HTR-8/SVneo (cell line): ENCODE measurements around the gene DDRGK1.
"Not testable (repeated sequence)": the region's sequence is repeated elsewhere in the genome, so short reads cannot be mapped to it uniquely, and the experiment has no call there.

Source experiments
- DNase-seq: peaks from one replicate; pipeline ENCODE4 v3.0.0; 2011; ENCODE audit warnings: low spot score, mixed read lengths; ENCODE audit not compliant: insufficient read length
- FAIRE-seq: peaks from 2 replicates; lab custom pipeline; 2011; peaks lifted over from hg19 to GRCh38; lab: Jason Lieb, UNC

Gene DDRGK1

GRCh38 chr20:3221398-3222226, 17.1 kb upstream of the DDRGK1 start:
- FAIRE-seq (no peak), DNase-seq (no peak)

- DNase-seq = peak; percentile 53
Measured at GRCh38 chr20:3218307-3218988, 14.0 kb upstream of the DDRGK1 start.

GRCh38 chr20:3215359-3215917, 11.0 kb upstream of the DDRGK1 start:
- not testable (repeated sequence) for DNase-seq, FAIRE-seq

More at GRCh38 chr20:3218307-3218988, 14.0 kb upstream of the DDRGK1 start:
- FAIRE-seq = peak; percentile 77

- DNase-seq = no peak
- no peak for FAIRE-seq
Measured at GRCh38 chr20:3213226-3213625, 8.7 kb upstream of the DDRGK1 start.

- FAIRE-seq = peak; percentile 74
Measured at GRCh38 chr20:3210346-3210745, 5.9 kb upstream of the DDRGK1 start.

GRCh38 chr20:3209946-3210317, 5.5 kb upstream of the DDRGK1 start:
- FAIRE-seq = no peak

More at GRCh38 chr20:3210346-3210745, 5.9 kb upstream of the DDRGK1 start:
- DNase-seq = no peak

GRCh38 chr20:3209257-3209945, 4.9 kb upstream of the DDRGK1 start, which contains the start of gene ITPA:
TSS of gene ITPA (plus strand) at chr20:3209498. CDS start at chr20:3209552, 54 bp downstream.
- FAIRE-seq (no peak), DNase-seq (peak; percentile 76)

More at GRCh38 chr20:3209946-3210317, 5.5 kb upstream of the DDRGK1 start:
- no peak for DNase-seq

DNA sequence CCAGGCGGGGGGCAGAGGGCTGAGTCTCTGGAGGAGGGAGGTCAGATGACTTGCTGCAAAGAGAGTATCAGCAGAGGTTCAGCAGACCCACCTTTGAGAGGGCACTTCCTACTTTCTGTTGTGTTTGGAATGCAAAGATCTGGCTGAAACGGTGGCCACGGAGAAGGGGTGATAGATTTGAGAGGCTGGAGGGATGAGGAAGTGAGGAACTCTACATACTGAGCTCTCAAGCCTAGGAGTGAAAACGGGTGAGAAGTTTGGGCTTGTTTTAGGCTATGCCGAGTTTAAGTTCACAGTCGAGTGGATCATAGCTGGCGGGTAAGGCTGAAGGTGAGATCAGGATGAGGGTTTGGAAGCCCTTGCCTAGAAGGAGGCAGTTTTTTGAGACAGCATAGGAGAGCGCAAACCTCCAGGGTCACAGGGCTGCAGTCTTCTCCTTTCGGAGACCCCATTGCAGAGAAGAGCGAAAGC, 4.3 kb upstream of the DDRGK1 start:
- no peak for DNase-seq
- FAIRE-seq = no peak

GRCh38 chr20:3203315-3204123, 963 bp downstream of the DDRGK1 start:
- no peak for FAIRE-seq
- no peak for DNase-seq

DNA sequence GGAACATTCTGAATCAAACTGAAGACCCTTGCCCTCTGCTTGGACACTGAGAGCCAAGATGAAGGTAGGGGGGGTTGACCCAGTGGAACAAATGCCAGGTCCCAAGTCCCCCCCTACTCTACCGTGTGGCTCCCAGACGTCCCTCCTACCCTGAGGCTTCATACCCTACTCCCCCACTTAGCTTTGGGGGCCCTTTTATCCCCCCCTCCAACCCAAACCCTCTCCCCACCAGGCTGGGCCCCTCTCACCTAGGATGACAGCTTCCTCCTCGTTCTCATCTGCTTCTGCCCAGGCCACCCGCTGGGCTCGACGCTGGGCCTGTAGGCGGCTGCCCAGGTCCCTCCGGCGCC, 1.5 kb downstream of the DDRGK1 start:
- FAIRE-seq (no peak), DNase-seq (no peak)

GRCh38 chr20:3199976-3200755, 4.3 kb downstream of the DDRGK1 start:
- no peak for FAIRE-seq
- DNase-seq = no peak

GRCh38 chr20:3199206-3199605, 5.3 kb downstream of the DDRGK1 start:
- DNase-seq (no peak), FAIRE-seq (no peak)

- DNase-seq (no peak), FAIRE-seq (no peak)
Measured at GRCh38 chr20:3195590-3196237, 8.8 kb downstream of the DDRGK1 start.

DNA sequence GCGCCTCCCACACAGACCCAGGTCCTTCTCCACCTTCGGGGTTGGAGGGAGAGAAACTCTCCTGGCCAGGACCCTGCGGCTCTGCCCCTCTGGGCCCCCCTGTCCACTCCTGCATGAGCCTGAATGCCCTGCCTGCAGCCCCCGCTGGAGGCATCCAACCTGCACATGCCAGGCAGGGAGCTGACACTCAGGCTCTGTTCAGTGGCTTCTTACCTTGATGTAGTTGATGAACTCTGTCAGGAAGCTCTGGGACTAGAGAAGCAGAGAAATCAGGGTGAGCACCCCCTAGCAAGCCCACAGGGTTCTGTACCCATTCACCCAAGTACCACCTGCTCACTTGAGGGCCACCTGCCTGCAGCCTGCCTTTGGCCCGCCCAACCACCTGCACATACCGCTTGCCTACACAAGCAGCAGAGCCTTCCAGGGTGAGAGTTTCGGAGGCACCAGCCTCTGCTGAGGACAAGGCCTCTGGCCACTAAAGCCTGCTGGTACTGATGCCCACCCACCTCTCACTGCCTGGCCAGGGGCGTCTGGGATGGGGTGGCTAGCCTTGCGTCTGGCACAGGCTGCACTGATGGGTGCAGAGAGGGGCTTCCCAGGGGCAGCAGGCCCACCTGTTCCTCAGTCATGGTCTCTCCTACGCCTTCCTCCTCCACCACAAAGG, 9.7 kb downstream of the DDRGK1 start:
- FAIRE-seq (no peak), DNase-seq (no peak)

GRCh38 chr20:3193806-3194616, 10.5 kb downstream of the DDRGK1 start:
- FAIRE-seq (no peak), DNase-seq (no peak)

GRCh38 chr20:3192226-3193015, 12.1 kb downstream of the DDRGK1 start:
- DNase-seq (no peak), FAIRE-seq (no peak)
